Activated B cell treated with CpG ODN at 0.5 μM for 24 hours (primary cell): ENCODE results near the gene LY86. TPM values are rescaled to one million over a fixed set of nuclear protein-coding genes. Genes with fewer than 3 reads are reported as not detected.
A peak's percentile ranks its signal among the peaks of the same experiment; 100 is the strongest.

Experiments
- ATAC-seq: fragments of 200-7000 bp; cut with Tn5 transposase; one replicate; pipeline ENCODE4 v1.10.0; 2021; ENCODE audit warnings: low read depth, mild to moderate bottlenecking, moderate library complexity
- CTCF ChIA-PET: fragments of 350-600 bp; sonication (Branson Sonifier 250); formaldehyde crosslinking; loops from one replicate; lab custom pipeline; 2021; ENCODE audit warnings: antibody characterized with exemption; lab: Charles Lee
- POLR2A ChIA-PET: fragments of 350-600 bp; sonication (Branson Sonifier 250); formaldehyde crosslinking; loops from one replicate; lab custom pipeline; 2021; ENCODE audit warnings: antibody characterized with exemption; lab: Charles Lee
- DNase-seq: peaks from one replicate; pipeline ENCODE4 v3.0.0; 2022
- H3K27ac Mint-ChIP-seq: one replicate; pipeline ENCODE4 v1.8.0; 2020; ENCODE audit warnings: mixed read lengths
- H3K27me3 Mint-ChIP-seq: one replicate; pipeline ENCODE4 v1.8.0; 2021; ENCODE audit warnings: mixed read lengths
- H3K36me3 Mint-ChIP-seq: one replicate; pipeline ENCODE4 v1.8.0; 2021; ENCODE audit warnings: low read depth, mixed read lengths
- H3K4me1 Mint-ChIP-seq: one replicate; pipeline ENCODE4 v1.8.0; 2021; ENCODE audit warnings: mixed read lengths
- H3K4me3 Mint-ChIP-seq: one replicate; pipeline ENCODE4 v1.8.0; 2020; ENCODE audit warnings: mild to moderate bottlenecking, mixed read lengths
- H3K9me3 Mint-ChIP-seq: one replicate; pipeline ENCODE4 v1.8.0; 2020; ENCODE audit warnings: mixed read lengths
- CTCF ChIP-seq: fragments of 200-600 bp; IDR thresholded peaks from one replicate; pipeline ENCODE4 v1.8.0; 2022; ENCODE audit warnings: antibody characterized with exemption, mild to moderate bottlenecking
- intact Hi-C: fragments of 100-400 bp; cut with micrococcal nuclease; formaldehyde crosslinking; loops from one replicate; pipeline ENCODE4 v1.15.1; 2024
- total RNA-seq: library from RNA; stranded (reverse); gene quantifications from 2 replicates; pipeline ENCODE4 v1.2.3, GENCODE V29; 2022

LY86 gene
- total RNA-seq, 1 donor from 2014 or later, result 58.1 TPM

- DNase-seq, result no peak
- intact Hi-C loops, result no loop called here
- Mint-ChIP-seq H3K27me3 (no peaks in the 10 kb centered on the region), H3K27ac (peak overlapping the region; percentile 80), H3K36me3 (peaks cover 31% of the 10 kb centered on the region), H3K9me3 (peaks cover 2% of the 10 kb centered on the region), H3K4me3 (peak overlapping the region; percentile 51), H3K4me1 (peaks cover 85% of the 10 kb centered on the region)
- ChIA-PET POLR2A (interaction anchor here (1.6 kb wide), 1 partner anchor 29 kb away, joined by 11 read pairs; the partner anchor contains the start of gene LY86), CTCF (no interaction called here)
- ATAC-seq, result peak; percentile 68
- no peak for TF ChIP-seq CTCF
Measured at GRCh38 chr6:6616656-6617055, 28.1 kb downstream of the LY86 start.

- Mint-ChIP-seq H3K27ac (peak overlapping the region; percentile 25), H3K4me3 (no peak overlapping the region), H3K4me1 (peaks cover 75% of the 10 kb centered on the region), H3K27me3 (no peaks in the 10 kb centered on the region), H3K36me3 (peaks cover 42% of the 10 kb centered on the region), H3K9me3 (no peaks in the 10 kb centered on the region)
- intact Hi-C loops, result no loop called here
- DNase-seq (no peak), ATAC-seq (no peak)
- ChIA-PET POLR2A (interaction anchor here (1.9 to 2.4 kb wide), 2 partner anchors 9 to 30 kb away, joined by 10 to 18 read pairs; no protein-coding TSS in a partner anchor), CTCF (no interaction called here)
- no peak for TF ChIP-seq CTCF
Measured at GRCh38 chr6:6619021-6619794, 30.7 kb downstream of the LY86 start.

- Mint-ChIP-seq H3K4me1 (peaks cover 68% of the 10 kb centered on the region), H3K36me3 (peaks cover 49% of the 10 kb centered on the region), H3K9me3 (no peaks in the 10 kb centered on the region), H3K27me3 (no peaks in the 10 kb centered on the region), H3K4me3 (no peak overlapping the region), H3K27ac (no peak overlapping the region)
- intact Hi-C loops, result loop anchor here (5.0 kb wide), 1 partner anchor 34 kb away; the partner anchor contains the start of gene LY86
- ChIA-PET POLR2A (interaction anchor here (1.9 to 2.4 kb wide), 2 partner anchors 11 to 31 kb away, joined by 10 to 18 read pairs; no protein-coding TSS in a partner anchor), CTCF (no interaction called here)
- no peak for ATAC-seq
- DNase-seq, result no peak
- TF ChIP-seq CTCF, result no peak
Measured at GRCh38 chr6:6620766-6621425, 32.4 kb downstream of the LY86 start.

GRCh38 chr6:6622501-6622900 is 34.0 kb downstream of the LY86 start:
- DNase-seq (no peak), ATAC-seq (no peak)
- POLR2A ChIA-PET, result no interaction called here
- no peak for TF ChIP-seq CTCF
- CTCF ChIA-PET, result no interaction called here
- H3K4me1 Mint-ChIP-seq, result peaks cover 56% of the 10 kb centered on the region
- H3K36me3 Mint-ChIP-seq, result peaks cover 51% of the 10 kb centered on the region
- intact Hi-C loops, result loop anchor here (5.0 kb wide), 1 partner anchor 35 kb away; the partner anchor contains the start of gene LY86
- H3K27ac Mint-ChIP-seq, result no peak overlapping the region
- H3K9me3 Mint-ChIP-seq, result no peaks in the 10 kb centered on the region
- no peak overlapping the region for H3K4me3 Mint-ChIP-seq
- H3K27me3 Mint-ChIP-seq, result no peaks in the 10 kb centered on the region

GRCh38 chr6:6623553-6623952 is 35.0 kb downstream of the LY86 start:
- Mint-ChIP-seq H3K4me1 (peaks cover 47% of the 10 kb centered on the region), H3K4me3 (no peak overlapping the region)
- CTCF ChIA-PET, result no interaction called here

More at GRCh38 chr6:6623553-6623952, 35.0 kb downstream of the LY86 start:
- POLR2A ChIA-PET, result interaction anchor here (0.6 kb wide), 1 partner anchor 319 kb away, joined by 3 read pairs; no protein-coding TSS in a partner anchor
- no peak for ATAC-seq
- Mint-ChIP-seq H3K9me3 (no peaks in the 10 kb centered on the region), H3K27me3 (no peaks in the 10 kb centered on the region), H3K27ac (no peak overlapping the region), H3K36me3 (peaks cover 56% of the 10 kb centered on the region)
- no peak for TF ChIP-seq CTCF
- intact Hi-C loops, result loop anchor here (5.0 kb wide), 1 partner anchor 36 kb away; the partner anchor contains the start of gene LY86
- DNase-seq, result no peak
